ENCODE data around the gene CLDN7.

GRCh38 chr17:7290685-7291084 lies 28.4 kb upstream of the CLDN7 start:
- TF ChIP-seq CTCF (IDR thresholded peaks at IDR 0.05) (no peak), POLR2A (IDR thresholded peaks at IDR 0.05) (no peak), EP300 (IDR thresholded peaks at IDR 0.05) (no peak)
